GM12878 (cell line): ENCODE results near the gene ATG10. TPM values are rescaled to one million over a fixed set of nuclear protein-coding genes. Genes with fewer than 3 reads are reported as not detected.

Experiments used
- BCL3 ChIP-seq: IDR thresholded peaks from 2 replicates; pipeline ENCODE4 v1.6.1; 2011; ENCODE audit warnings: borderline replicate concordance, low read depth, mild to moderate bottlenecking, moderate library complexity, low read length; ENCODE audit not compliant: insufficient read depth, poor library complexity, severe bottlenecking
- BRCA1 ChIP-seq: IDR thresholded peaks from 2 replicates; pipeline ENCODE4 v1.6.1; 2011; ENCODE audit warnings: low read depth, low read length, improper control_type of control experiment
- CBFB ChIP-seq: IDR thresholded peaks from 2 replicates; pipeline ENCODE4 v1.6.1; 2016; ENCODE audit warnings: antibody characterized with exemption, low read depth
- FOS ChIP-seq: IDR thresholded peaks from 3 replicates; pipeline ENCODE4 v1.6.1; 2011; ENCODE audit warnings: borderline replicate concordance; ENCODE audit not compliant: insufficient read length; ENCODE audit errors: extremely low read depth
- IRF4 ChIP-seq: IDR thresholded peaks from 2 replicates; pipeline ENCODE4 v1.6.1; 2011; ENCODE audit warnings: low read depth, low read length
- MEF2A ChIP-seq: IDR thresholded peaks from 2 replicates; pipeline ENCODE4 v1.6.1; 2011; ENCODE audit warnings: low read depth, mild to moderate bottlenecking, low read length, moderate library complexity; ENCODE audit not compliant: insufficient read depth
- MTA2 ChIP-seq: fragments of 450-650 bp; IDR thresholded peaks from 2 replicates; pipeline ENCODE4 v1.6.1; 2016; ENCODE audit warnings: low read depth, mild to moderate bottlenecking, moderate library complexity
- RBBP5 ChIP-seq: fragments of 200-600 bp; sonication (generic); conservative IDR thresholded peaks from 2 replicates; pipeline ENCODE4 v1.6.1; 2016
- SP1 ChIP-seq: IDR thresholded peaks from one replicate; pipeline ENCODE4 v1.6.1; 2011; ENCODE audit warnings: low read depth, low read length
- SREBF1 ChIP-seq: IDR thresholded peaks from 2 replicates; pipeline ENCODE4 v1.6.1; 2012; ENCODE audit warnings: mild to moderate bottlenecking, low read length
- SUZ12 ChIP-seq: fragments of 200-600 bp; sonication (generic); IDR thresholded peaks from one replicate; pipeline ENCODE4 v1.6.1; 2018; ENCODE audit warnings: antibody characterized with exemption, mild to moderate bottlenecking; ENCODE audit not compliant: unreplicated experiment
- TARDBP ChIP-seq: IDR thresholded peaks from 2 replicates; pipeline ENCODE4 v1.6.1; 2016; ENCODE audit warnings: borderline replicate concordance
- USF2 ChIP-seq: IDR thresholded peaks from 2 replicates; pipeline ENCODE4 v1.6.1; 2011; ENCODE audit warnings: low read depth, low read length, improper control_type of control experiment, borderline replicate concordance
- WRNIP1 ChIP-seq: IDR thresholded peaks from 2 replicates; pipeline ENCODE4 v1.6.1; 2011; ENCODE audit warnings: low read depth, low read length, improper control_type of control experiment, borderline replicate concordance
- polyA plus RNA-seq, 11 experiments: library from polyadenylated mRNA; depleted of rRNA in 4 of 11; unstranded in 6 of 11; stranded (reverse) in 5 of 11; fragments of >200 nt; fragmentation: Nextera tagmentation in 4 of 11; fragmentation: Illumina TruSeq in 1 of 11; extraction: Ambion mirVana in 4 of 11; extraction: Trizol in 1 of 11; gene quantifications; 1 replicate in 1 of 11; 2 replicates in 10 of 11; pipeline versions ENCODE4 v1.2.1 to v1.2.3, GENCODE V29; 2011 to 2016; ENCODE audit warnings: inconsistent platforms in 2 of 11, missing spikeins in 2 of 11, low read depth in 1 of 11
- total RNA-seq, 4 experiments: library from RNA; depleted of rRNA in 3 of 4; stranded (reverse); fragments of >200 nt in 3 of 4; fragmentation: Illumina TruSeq in 1 of 4; extraction: Trizol in 1 of 4; gene quantifications; 2 replicates each; pipeline versions ENCODE4 v1.2.1 to v1.2.3, GENCODE V29; 2013 to 2021
- TF ChIP-seq, protein P1 (sequence below): fragments of 450-650 bp; IDR thresholded peaks from 2 replicates; pipeline ENCODE4 v1.6.1; 2016; ENCODE audit warnings: mild to moderate bottlenecking
- TF ChIP-seq, protein P2 (sequence below): fragments of 450-650 bp; IDR thresholded peaks from 2 replicates; pipeline ENCODE4 v1.6.1; 2017; ENCODE audit warnings: mild to moderate bottlenecking, low read depth, inconsistent platforms; ENCODE audit not compliant: poor library complexity, severe bottlenecking

The ATG10 gene
- total and polyA plus RNA-seq, 10 of the 15 experiments (the other 5 are each of a cell fraction or from before 2014, with no cell fraction given) = 3.8 to 14.4 (median 6.5) TPM

DNA sequence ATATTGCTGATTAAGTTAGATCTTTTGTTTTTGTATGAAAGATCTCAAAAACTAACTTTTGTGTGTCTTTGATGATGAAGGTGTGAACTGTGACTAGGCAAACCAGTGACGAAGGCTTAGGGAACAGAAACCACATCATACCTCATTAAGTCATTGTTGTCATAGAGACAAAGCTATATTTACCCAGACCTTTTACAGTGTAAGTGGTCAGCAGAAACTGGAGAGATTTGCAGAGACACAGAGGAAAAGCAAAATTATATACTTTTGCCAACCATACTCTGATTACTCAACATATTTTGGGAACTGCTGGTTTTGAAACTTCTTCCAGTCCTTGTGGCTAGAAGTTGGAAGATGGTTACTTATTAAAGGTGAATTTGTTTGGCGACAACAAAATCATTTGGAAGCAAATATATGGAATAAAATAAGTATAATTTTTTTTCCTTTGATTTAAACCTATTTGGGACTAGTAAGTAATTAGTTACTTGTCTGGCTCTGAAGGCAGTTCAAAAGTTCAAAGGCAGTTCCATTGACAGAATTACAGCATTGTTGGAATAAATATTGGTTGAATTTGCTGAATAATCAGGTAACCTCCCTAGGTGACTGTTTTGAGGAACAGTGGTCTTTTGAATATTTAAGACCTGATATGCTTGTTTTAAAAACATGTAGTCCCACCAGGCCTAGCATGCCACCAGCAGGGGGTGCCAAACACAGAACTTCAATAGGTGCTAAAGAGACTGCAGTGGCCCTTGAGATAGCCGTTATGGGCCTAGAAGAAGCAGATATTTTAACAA lies 202.5 kb downstream of the ATG10 start (continued):
- TF ChIP-seq USF2 (no peak), SP1 (peak; percentile 67), TARDBP (no peak), BRCA1 (no peak), MEF2A (peak; percentile 93), FOS (no peak), MTA2 (peak; percentile 99), BCL3 (no peak), SREBF1 (no peak), IRF4 (peak; percentile 71), RBBP5 (no peak), SUZ12 (no peak), WRNIP1 (no peak), CBFB (peak; percentile 57; the same call in 1 of the 2 replicates)
- TF ChIP-seq, protein P1, sequence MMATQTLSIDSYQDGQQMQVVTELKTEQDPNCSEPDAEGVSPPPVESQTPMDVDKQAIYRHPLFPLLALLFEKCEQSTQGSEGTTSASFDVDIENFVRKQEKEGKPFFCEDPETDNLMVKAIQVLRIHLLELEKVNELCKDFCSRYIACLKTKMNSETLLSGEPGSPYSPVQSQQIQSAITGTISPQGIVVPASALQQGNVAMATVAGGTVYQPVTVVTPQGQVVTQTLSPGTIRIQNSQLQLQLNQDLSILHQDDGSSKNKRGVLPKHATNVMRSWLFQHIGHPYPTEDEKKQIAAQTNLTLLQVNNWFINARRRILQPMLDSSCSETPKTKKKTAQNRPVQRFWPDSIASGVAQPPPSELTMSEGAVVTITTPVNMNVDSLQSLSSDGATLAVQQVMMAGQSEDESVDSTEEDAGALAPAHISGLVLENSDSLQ = peak; percentile 41; the same call in 1 of the 2 replicates
- TF ChIP-seq, protein P2, sequence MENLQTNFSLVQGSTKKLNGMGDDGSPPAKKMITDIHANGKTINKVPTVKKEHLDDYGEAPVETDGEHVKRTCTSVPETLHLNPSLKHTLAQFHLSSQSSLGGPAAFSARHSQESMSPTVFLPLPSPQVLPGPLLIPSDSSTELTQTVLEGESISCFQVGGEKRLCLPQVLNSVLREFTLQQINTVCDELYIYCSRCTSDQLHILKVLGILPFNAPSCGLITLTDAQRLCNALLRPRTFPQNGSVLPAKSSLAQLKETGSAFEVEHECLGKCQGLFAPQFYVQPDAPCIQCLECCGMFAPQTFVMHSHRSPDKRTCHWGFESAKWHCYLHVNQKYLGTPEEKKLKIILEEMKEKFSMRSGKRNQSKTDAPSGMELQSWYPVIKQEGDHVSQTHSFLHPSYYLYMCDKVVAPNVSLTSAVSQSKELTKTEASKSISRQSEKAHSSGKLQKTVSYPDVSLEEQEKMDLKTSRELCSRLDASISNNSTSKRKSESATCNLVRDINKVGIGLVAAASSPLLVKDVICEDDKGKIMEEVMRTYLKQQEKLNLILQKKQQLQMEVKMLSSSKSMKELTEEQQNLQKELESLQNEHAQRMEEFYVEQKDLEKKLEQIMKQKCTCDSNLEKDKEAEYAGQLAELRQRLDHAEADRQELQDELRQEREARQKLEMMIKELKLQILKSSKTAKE = peak; percentile 78
